NCI-H1930 (cell line): ENCODE measurements around the gene SLC47A2.
"Not testable (repeated sequence)": the region's sequence is repeated elsewhere in the genome, so short reads cannot be mapped to it uniquely, and the experiment has no call there.

ENCODE experiments used
- DNase-seq, 2 experiments: peaks; one replicate each; lab custom pipeline; 2025; lab: John Stamatoyannopoulos, UW

The SLC47A2 gene

DNA sequence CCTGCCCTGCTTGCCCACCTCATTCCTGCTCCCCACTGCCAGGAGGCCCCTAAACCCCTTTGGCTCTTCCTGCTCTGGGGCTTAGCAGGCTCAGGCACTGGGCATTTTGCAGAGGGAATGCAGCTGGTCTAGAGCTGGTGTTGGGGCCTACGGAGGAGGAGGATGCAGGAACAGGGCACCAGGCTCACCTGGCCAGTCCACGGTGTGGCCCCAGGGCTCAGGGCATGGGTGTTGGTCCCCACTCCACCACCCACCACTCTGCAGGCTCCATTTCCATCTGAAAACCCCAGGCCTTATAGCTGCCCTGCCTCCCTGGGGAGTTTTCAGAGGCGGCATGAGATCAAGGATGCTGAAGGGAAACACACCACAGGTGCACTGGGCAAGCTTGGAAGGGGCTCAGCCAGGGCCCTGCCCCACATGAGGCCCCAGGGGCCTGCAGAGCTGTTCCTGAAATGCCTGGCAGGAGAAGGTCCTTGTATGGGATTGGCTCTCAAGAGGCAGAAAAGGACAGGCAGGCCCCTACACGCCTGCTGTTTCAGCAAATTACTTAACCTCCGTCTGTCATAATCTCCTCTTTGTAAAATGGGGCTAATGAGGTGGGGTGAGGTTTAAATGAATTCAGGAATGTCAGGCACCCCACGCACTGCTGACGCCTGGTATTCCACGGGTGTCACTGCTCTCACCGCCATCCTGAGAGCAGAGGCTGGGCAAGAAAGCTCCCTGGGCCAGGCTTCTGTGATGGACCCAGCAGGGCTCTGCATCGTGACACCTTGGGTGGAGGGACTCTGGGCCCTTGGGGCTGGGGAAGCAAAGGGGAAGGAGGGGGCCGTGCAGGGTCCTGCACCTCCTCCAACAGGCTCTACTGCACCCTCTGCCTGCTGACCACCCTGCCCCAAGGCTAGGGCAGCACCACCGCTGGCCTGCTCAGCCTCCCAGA, 9.3 kb downstream of the SLC47A2 start:
- DNase-seq = no peak

DNA sequence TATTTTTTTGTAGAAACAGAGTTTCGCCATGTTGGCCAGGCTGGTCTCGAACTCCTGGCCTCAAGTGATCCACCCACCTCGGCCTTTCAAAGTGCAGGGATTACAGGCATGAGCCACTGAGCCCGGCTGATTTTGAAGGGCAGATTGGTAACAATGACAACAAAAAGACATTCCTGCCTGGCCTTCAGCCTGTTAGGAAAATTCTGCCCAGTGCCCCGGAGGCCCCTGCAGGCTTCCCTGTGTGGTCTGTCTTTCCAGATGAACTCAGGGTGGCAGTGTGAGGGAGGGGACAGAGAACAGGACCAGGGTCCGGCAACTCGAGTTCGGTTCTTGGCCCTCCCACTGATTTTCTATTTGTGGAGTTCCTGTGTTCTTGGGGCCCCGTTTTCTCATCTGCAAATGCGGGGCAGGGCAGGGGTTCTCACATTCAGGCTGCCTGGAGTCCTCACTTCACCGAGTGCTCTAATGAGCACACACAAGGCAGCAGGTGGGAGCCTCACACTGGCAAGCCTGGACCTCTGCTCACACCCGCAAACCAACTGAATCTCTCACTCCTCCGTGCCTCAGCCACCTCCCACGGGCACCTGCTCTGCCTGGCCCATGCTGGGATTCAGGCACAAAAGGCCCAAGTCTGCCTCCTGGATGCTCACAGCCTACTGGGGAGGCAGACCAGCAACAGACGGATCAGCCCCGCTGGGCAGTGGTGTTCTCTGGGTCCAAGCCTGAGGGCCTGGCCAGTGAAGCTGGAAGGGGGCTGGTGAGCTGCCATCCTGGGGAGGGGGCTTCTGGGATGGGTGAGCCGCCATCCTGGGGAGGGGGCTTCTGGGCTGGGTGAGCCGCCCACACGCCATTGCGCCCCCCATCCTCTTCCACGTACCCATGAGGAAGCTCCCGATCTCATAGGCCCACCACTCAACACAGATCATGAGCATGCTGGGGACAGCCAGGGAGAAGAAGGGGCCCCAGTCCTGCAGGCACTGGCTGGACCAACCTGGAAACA, 10.3 kb downstream of the SLC47A2 start:
- DNase-seq = no peak

DNA sequence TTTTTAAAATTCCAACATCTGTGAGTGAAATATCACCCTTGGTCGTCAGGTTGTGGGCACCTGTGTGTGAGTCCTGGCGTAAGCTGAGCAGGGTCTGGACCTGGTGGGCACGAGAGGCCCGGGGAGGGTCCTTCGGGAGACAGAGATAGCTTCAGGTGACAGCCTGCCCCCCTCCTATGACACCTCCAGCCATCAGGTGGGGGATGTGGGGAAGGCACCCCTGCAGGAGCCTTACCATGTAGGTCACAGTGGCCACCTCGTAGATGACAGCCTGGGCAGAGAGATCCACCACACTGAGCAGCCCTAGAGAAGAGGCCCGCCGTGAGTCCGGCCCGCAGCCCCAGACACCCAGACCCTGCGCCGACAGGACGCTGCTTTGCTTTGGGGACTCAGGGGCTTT, 11.2 kb downstream of the SLC47A2 start:
- DNase-seq = no peak

DNA sequence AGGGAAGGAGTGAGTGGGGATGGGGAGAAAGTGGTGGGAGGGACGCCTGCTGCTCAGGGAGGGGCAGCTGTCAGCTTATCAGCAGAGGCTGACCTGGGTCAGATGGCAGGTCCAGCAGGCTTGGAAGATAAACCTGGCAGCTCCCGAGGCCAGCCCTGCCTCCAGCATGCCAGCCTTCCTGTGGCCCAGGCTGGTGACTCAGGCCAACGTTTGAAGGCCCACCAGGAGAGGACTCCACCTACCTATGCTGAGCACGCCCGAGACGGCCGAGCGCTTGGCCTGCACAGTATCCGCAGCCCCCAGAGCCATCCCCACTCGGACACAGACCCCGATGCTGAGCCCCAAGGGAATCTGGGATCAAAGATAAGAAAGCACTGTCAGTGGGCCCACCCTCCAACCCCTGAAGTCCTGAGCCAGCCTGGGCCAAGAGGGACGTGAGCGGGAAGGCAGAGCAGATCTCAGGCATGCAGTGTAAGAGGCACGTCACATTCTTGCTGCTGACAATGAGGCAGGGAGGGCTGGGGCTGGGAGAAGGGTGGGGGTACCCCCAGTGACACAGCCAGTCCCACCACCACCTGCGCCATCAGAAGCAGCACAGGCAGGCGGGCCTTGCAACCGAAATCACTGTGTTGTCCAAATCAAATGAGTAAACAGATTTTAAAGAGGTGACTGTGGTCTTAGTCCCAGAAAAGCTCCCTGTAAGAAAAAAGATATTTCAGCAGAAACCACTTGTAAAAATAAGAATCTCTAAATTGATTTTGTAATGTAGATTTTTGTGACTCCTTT, 12.4 kb downstream of the SLC47A2 start:
- DNase-seq = no peak

DNA sequence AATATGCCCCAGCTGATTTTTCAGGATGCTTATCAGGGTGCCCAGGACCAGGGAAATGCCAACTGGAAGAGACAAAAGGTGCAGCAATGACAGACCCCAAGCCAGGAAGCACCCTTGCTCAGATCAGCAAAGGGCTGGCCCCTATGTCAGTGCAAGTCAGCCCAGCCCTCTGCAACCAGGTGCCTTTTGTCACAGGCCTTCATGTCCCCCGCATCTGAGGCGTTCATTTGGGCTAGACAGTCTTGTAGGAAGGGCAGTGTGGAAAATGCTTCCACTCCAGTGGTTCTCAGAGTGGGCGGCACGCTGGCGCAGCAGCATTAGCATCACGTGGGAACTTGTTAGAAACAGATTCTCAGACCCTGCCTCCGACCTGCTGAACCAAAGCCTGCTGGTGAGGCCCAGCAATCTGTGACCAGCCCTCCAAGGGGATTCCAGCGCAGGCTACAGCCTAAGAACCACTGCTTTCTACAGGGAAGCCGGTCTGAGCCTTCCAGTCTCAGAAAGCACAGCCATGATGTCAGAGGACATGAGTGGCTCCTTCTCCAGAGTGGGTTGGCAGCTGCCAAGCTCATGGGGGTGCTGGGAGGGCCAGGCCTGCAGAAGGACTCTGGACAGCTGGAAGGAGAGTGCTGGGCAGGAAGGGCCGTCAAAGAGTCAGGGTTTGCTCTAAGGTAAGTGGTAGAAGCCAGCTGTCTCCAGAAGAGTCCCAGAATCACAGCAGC, 13.1 kb downstream of the SLC47A2 start:
- no peak for DNase-seq

DNA sequence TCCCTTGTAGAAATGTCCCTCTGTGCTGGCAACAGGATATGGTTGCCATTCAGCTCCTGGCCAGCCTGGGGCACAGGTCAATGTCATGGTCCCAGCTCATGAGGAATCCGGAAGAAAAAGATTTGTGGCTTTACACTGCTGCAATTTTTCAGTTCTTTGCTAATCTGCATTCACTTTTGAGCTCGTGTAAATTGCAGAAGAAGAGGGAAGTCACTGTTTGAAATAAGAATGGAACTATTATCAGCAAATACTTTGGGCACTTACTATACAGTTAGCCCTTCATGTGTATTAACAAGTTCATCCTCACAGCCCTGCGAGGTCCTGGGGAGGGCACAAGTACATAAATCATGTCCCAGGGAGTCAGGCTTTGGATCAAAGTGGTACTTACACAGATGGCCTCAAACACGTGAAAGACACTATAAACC, 14.2 kb downstream of the SLC47A2 start:
- no peak for DNase-seq

DNA sequence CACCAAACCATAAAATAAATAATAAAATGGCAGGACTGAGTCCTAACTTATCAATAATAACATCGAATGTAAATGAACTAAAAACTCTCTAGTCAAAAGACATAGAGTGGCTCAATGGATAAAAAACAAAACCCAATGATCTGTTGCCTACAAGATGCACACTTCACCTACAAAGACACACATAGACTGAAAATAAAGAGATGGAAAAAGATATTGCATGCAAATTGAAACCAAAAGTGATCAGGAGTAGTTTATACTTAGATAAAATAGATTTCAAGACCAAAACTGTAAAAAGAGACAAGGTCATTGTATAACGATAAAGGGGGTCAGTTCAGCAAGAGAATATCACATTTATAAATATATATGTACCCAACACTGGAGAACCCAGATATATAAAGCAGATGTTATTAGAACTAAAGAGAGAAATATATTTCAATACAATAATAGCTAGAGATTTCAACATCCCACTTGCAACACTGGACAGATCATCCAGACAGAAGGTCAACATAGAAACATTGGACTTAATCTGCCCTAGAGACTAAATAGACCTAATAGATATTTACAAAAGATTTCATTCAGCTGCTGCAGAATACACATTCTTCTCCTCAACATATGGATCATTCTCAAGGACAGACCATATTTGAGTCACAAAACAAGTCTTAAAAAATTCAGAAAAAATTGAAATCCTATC, 29.8 kb downstream of the SLC47A2 start:
- DNase-seq = no peak

DNA sequence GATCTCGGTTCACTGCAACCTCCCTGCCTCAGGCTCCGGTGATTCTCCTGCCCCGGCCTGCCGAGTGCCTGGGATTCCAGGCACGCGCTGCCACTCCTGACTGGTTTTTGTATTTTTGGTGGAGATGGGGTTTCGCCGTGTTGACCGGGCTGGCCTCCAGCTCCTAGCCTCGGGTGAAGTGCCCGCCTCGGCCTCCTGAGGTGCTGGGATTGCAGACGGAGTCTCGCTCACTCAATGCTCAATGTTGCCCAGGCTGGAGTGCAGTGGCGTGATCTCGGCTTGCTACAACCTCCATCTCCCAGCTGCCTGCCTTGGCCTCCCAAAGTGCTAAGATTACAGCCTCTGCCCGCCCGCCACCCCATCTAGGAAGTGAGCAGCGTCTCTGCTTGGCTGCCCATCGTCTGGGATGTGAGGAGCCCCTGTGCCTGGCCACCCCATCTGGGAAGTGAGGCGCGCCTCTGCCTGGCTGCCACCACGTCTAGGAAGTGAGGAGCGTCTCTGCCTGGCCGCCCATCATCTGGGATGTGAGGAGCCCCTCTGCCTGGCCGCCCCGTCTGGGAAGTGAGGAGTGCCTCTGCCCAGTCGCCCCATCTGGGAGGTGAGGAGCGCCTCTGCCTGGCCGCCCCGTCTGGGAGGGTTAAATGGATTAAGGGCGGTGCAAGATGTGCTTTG, 31.3 kb downstream of the SLC47A2 start:
- not testable (repeated sequence) for DNase-seq

DNA sequence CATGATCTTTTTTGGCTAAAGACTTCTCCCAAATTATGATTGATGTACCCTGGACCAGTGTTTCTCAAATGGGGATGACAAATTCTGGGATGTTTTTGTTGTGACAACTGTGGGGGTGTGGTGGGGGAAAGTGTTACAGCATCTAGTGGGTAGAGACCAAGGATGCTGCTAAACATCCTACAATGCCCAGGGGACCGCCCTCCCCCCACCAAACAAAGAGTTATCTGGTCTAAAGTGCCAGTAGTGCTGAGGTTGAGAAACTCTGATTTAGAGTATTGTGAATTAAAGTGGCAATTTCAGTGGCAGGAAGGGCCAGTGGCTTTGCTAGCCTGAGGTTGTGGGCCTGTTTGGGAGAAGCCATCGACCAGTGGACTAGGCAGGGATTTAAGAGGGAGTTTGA, 33.3 kb downstream of the SLC47A2 start:
- DNase-seq = no peak

DNA sequence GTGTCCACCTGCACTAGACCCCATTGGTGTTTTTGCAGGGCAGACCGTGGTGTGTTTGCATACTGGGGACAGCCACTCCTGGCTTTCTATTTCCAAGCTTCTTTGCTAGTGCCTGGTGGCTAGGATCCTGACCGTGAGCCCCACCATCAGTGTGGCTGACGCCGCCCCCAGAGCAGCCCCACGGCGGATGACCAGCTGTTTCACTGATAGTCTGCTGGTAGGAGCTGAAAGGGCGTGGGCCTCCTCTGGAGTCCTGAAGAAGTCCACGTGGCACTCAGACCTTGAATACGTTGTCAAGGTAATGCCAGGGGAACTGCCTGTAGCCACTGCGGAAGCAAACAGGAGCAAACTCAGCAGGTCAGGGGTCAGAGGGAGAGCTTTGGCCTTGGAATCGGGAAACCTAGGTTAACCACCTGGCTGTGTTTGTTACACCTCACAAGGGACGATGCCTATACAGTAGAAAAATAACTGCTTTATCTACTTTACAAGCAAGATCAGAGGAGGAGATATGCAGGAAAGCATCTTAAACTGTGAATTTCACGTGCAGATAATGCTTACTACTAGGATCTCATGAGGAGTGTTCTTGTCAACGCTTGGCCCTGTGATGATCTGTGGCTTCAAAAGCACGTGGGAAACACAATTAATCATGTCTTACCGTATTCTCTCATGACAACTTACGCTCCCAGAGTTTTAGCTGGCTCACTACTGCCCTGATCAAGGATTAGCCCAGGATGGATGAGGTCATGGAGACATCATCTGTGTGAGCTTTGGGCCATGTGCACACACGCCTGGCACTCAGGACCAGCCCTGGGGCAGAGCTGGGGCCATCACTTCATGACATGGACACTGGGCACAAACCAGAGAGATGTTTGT, 37.6 kb downstream of the SLC47A2 start:
- no peak for DNase-seq

DNA sequence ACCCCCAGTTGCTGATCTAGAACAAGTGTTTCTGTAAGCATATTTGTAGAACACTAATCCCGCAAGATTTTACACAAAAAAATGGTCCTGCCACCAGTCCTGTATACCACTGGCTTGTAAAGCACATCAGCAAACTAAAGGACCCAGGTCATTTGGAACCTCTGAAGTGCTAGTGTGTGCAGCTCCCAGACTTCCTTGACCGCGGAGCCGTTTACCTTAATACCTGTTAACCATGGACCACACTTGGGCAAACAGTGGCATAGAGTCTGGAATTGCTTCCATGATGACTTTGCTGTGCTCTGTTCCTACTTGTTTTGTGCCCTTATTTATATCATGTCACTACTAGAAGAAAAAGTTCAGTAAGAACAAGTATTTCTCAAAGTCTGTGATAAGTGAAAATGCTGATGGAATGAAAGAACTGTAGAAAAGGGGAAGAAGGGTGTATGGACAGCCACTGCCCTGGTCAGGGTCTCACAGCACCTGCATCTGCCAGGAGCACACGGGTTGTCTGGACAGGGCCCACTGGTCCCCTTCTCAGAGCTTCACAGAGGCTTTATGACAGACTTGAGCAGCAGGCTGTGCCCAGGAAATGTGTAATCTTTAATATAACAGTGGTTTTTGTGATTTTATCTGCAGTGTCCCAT, 38.5 kb downstream of the SLC47A2 start:
- DNase-seq = no peak

DNA sequence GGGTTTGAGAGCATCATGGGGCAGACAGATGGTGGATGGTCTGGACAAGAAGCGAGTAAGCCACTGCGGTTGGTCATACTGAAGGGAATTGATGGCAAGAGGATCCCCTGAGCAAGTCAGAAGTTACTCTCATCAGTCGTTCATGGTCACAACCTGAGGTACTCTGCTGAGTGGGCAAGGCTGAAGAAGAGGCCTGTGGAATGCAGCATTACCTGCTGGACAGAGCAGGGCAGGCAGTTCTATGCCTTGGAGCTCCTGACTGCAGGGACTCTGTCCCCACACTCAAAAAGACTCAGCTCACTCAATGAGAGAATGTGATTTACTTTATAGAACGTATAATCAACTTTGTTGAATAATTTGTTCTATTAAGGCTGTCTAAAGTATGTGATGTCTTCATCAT, 39.5 kb downstream of the SLC47A2 start:
- DNase-seq = no peak

DNA sequence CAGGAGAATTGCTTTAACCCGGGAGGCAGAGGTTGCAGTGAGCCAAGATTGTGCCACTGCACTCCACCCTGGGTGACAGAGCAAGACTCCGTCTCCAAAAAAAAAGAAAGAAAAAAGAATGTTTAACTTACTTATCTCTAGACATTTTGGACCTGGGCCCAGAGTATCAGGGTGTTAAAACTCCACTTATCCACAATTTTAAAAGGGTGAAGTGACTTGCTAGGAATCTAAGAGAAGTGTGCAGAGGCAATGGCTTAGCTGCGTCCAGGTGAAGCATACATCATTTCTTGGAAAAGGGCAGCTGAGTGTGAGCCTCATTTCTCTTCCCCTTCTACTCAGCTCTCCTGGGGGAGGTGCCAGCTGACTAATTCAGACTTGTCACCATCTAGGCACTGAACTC, 42.8 kb downstream of the SLC47A2 start:
- DNase-seq = no peak

DNA sequence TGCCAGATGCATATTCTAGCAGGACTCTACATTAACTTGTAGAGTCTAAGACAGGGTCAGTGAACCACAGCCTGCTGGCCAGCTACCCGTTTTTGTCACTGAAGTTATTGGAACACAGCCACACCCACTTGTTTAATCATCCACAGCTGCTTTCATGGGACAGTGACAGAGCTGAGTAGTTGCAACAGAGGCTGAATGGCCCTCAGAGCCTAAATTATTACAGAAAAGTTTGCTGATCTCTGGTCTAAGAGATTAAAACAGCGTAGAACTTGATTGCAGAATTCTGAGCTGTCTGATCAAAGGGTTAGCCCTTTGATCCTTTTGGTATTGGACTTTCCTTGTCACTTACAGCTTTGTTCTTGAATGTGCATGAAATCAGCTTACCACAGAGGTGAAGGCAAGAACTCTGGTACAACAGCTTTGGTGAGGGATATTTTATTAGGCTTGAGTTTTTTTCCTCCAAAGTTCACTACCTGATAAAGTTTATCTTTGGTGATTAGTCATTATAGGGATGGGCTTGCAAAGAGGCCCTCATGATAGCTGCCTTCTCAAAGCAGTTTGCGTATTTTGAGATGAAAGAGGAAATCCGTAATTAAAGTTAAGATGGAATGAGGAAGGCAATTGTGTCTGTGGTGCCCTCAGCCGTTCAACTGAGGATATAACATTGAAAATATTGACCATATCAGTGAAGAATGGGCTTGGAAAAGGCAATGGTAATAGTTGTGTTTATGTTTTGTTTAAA, 44.2 kb downstream of the SLC47A2 start:
- no peak for DNase-seq

DNA sequence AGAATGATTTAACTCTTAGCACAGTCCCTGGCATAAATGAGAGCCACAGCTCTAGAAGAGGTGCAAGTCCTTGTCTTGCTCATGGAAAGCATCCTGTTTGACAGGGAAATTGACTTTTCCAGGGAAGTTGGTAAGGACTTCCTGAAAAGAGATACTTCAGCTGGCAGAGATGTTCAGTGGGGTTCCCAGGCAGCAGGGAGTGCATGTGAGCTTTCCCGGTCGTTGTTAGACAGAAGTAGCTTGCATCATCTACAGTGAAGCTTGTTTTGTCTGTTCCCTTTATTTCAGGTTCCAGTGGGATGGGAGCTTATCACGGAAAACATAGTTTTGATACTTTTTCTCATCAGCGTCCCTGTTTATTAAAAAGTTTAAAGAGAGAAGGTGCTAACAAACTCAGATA, 45.0 kb downstream of the SLC47A2 start:
- no peak for DNase-seq

DNA sequence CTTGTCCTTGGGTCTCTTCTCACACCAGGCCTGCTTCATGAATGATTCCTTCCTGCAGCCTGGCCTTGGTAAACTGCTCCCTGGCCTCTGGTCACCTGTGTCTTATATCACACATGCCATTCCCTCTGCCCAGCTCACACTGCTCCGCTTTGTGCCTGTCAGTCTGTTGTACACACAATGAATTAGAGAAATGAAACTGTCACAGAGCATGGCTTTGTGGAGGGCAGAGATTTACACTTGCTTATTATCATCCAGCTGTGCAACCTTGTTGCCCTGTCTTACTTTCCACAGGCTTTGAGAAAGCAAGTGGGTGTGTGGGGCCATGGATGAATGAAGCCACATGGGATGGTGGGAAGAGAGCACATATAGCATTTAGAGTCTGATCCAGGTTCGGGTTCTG, 45.5 kb downstream of the SLC47A2 start:
- no peak for DNase-seq

DNA sequence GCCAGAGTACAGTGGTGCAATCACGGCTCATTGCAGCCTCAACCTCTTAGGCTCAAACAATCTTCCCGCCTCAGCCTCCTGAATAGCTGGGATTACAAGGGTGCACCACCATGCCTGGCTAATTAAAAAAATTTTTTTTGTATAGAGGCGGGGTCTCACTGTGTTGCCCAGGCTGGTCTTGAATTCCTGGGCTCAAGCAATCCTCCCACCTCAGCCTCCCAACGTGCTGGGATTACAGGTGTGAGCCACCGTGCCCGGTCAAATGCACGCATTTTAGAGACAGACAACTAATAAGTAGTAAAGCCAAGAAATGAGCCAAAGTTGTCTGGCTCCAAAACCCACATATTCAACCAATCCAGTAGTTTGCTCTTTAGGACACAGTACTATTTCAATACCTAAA, 46.7 kb downstream of the SLC47A2 start:
- DNase-seq = not testable (repeated sequence)

DNA sequence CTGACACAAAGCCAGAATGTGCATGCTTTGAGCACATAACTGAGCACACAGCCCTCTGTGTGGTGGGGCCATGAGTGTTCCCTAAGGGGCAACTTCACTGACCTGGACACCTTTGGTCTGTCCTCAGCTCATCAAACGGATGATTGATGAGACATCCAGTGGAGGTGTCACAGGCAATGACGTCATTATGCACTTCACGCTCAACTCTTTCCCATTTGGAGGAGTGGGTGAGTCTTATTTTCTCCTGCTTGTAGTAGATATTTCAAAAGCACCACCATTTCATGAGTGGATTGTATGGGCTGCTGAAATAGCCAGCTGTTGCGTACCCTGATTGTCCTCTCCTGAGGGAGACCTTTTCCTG, 51.6 kb downstream of the SLC47A2 start:
- no peak for DNase-seq
